GM21367 (cell line): ENCODE measurements around the gene ASTN2.

ENCODE experiments used
- ATAC-seq: cut with Tn5 transposase; IDR thresholded peaks from one replicate; pipeline ENCODE4 v1.9.1; 2021; ENCODE audit not compliant: unreplicated experiment

ASTN2 gene, protein sequence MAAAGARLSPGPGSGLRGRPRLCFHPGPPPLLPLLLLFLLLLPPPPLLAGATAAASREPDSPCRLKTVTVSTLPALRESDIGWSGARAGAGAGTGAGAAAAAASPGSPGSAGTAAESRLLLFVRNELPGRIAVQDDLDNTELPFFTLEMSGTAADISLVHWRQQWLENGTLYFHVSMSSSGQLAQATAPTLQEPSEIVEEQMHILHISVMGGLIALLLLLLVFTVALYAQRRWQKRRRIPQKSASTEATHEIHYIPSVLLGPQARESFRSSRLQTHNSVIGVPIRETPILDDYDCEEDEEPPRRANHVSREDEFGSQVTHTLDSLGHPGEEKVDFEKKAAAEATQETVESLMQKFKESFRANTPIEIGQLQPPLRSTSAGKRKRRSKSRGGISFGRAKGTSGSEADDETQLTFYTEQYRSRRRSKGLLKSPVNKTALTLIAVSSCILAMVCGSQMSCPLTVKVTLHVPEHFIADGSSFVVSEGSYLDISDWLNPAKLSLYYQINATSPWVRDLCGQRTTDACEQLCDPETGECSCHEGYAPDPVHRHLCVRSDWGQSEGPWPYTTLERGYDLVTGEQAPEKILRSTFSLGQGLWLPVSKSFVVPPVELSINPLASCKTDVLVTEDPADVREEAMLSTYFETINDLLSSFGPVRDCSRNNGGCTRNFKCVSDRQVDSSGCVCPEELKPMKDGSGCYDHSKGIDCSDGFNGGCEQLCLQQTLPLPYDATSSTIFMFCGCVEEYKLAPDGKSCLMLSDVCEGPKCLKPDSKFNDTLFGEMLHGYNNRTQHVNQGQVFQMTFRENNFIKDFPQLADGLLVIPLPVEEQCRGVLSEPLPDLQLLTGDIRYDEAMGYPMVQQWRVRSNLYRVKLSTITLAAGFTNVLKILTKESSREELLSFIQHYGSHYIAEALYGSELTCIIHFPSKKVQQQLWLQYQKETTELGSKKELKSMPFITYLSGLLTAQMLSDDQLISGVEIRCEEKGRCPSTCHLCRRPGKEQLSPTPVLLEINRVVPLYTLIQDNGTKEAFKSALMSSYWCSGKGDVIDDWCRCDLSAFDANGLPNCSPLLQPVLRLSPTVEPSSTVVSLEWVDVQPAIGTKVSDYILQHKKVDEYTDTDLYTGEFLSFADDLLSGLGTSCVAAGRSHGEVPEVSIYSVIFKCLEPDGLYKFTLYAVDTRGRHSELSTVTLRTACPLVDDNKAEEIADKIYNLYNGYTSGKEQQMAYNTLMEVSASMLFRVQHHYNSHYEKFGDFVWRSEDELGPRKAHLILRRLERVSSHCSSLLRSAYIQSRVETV (N-terminal part only)

DNA sequence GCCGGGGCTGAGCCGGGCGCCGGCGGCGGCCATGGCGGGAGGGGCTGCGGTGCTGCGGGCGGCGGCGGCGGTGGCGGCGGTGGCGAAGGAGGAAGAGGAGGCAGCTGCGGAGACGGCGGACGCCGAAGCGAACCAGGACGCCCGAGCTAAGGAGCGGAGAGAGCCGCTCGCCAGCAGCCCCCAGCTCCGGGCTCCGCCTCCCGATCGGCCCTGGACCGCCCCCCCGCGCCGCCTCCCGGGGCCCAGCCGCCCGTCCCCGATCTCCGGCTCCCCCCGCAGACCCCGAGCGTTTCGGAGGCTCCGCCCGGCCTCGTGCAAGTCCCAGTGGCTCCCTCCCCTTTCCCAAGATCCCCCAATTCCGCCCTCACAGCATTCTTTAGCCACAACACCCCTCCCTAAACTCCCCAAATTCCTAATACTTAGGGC is at the start of gene ASTN2:
Gene ASTN2 (minus strand): TSS at position 152 of the 426 bp plus-strand sequence. CDS start 119 bp downstream, at position 33.
- no peak for ATAC-seq

GRCh38 chr9:117462861-117463260 is 48.0 kb upstream of the ASTN2 start:
- no peak for ATAC-seq

GRCh38 chr9:117461386-117461785 is 46.5 kb upstream of the ASTN2 start:
- no peak for ATAC-seq

DNA sequence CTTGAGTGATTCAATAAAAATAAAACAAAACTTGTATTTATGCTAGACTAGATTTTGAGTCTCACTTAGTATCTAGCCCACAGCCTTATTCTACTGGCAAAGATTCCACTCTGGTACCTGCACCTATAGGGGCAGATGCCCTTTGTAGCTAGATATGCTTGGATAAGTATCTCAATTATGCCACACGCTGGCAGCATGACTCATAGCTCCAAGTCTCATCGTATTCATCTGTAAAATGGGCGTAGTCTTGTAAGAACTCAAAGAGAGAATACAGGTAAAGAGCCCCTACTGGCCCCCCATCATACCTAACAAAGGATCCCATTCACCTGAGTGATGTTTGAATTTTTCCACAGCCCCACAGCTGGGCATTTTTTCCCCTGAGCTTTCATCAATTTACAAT is 45.9 kb upstream of the ASTN2 start:
- ATAC-seq: no peak

DNA sequence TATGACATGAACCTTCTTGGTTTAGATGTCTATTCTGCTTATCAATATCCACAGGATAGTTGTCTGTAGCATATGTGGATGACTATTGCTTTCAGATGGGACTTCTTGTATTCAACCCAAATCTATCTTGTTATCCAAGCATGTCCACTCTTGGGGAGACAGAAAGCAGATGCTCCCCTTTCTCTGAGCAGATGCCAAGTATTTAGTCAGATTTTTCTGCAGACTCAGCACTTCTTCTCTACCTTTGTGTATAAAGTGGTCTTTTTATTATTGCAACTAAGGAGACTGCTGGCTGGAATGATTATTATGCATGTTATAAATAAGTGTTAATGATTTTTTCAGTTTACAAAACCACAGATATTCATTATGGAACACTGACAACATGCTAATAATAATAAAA is 45.1 kb upstream of the ASTN2 start:
- ATAC-seq: no peak

DNA sequence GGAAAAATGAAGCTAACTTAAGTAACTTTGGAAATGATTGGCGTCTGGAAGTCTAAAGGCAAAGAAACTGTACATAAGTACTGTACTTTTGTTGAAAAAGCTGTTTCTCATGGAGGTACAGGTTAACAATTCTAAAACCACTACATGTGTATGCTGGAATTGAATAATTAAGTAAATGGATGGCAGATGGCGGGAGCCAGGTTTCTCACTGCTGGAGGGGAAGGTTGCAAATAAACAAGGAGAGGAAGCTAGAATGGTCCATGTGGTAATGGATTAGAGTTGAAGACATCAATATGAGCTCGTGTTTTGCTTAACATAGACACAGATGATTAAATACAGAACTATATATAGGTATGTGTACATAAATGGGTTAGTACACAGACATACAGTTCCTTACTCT is 43.2 kb upstream of the ASTN2 start:
- ATAC-seq: no peak

DNA sequence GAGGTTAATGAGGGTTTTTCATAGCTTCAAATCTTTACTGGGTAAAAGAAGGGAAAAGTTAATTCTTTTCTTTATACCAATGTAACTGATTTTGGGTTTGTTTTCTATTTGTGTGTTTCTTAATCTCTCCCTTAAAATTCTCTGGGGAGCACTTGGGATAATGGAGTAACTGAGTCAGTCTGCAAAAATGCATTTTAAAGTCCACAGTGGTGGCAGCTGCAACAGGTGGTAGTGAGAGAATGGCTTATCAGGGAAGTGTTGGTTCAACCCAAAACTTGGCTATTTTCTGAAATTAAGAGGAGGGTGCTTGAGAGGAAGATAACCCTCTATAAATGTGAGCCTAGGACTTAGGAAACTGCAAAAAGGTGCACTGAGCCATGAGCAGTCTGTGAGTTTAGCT is 39.9 kb upstream of the ASTN2 start:
- ATAC-seq: no peak

GRCh38 chr9:117453737-117454136 is 38.9 kb upstream of the ASTN2 start:
- no peak for ATAC-seq

- no peak for ATAC-seq
These were observed 36.5 kb upstream of the ASTN2 start for GRCh38 chr9:117451311-117451710.

GRCh38 chr9:117448066-117448465 is 33.2 kb upstream of the ASTN2 start:
- ATAC-seq: no peak

GRCh38 chr9:117445631-117446030 is 30.8 kb upstream of the ASTN2 start:
- ATAC-seq: no peak

DNA sequence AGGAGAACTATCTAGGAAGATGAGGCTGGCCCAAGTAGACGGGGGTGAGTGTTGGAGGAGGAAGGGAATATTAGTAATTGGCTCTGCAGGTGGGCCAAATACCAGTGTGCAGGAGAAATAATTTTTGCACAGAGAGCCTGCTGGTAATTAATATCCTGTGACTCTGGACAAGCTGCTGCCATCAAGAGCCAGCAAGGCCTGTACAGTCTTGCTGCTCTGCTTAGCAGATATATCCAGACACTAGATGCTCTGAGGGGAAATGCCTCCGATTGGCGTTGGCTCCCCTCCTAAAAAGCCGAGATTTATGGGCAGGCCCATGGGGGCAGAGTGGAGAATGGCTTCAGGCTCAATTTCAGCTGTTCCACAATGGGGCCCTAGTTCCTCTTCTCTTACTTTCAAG is 29.6 kb upstream of the ASTN2 start:
- ATAC-seq: no peak

DNA sequence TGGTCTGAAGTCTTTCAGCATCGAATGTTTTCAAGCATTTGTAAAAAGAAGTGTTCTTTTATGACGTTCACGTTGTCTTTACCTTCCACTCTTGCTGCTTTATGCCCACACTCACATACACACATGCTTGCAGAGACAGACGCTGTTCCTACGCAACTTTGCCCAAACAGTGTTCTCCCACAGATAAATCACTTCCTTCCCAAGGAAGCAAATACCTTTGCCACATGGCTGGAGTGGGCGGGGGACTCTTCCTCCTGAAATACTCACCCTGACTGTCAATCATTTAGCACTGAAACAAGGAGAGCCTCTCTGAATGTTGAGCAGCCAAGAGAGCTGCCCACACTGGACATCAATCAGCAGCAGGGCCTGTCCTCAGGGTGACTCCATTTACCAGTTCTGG is 22.4 kb upstream of the ASTN2 start:
- no peak for ATAC-seq

GRCh38 chr9:117435630-117436261 is 20.9 kb upstream of the ASTN2 start:
- ATAC-seq: no peak

DNA sequence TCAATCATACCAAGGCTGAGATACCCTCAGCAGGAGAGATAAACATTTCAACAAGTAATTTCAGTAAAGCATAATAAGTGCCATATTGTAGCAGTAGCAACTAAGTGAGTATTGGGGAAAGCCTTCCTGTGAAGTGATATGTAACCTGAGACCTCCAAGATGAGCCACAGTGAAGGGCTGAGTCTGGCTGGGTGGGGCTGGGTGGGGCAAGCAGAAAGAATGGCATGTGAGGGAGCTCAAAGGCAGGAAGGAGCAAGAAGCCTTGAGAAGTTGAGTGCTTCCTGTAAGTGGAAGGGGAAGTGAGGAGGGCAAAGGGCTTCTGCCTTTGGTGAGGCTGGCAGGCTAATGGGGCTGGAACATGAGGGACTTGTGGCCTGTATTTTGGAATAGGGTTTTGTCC is 19.7 kb upstream of the ASTN2 start:
- no peak for ATAC-seq

GRCh38 chr9:117430813-117431212 is 16.0 kb upstream of the ASTN2 start:
- ATAC-seq: no peak

DNA sequence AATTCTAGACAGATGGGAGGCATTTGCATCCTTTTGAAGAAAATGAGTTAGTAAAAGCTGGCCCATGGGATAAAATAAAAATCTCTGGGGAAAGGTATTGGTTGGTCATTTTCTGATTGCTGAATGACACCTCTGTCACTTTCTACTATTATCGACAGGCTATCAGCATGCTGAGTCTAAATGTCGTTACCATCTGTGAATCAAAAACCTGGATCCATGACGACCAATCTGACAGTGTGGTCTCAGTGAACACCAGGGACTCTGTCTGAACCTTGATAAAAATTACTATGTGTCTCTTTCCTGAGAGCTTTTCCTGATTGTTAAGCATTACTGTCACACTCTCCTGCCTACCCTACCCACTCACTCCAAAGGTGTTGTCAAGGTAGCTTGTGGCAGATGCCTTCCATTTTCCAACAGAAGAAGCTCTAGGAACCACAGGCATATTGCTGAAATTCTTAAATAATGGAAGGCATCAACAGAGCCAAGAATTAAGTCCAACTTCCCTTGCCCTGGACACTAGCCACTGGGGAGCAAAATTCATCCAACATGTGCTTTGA is 12.6 kb upstream of the ASTN2 start:
- no peak for ATAC-seq

DNA sequence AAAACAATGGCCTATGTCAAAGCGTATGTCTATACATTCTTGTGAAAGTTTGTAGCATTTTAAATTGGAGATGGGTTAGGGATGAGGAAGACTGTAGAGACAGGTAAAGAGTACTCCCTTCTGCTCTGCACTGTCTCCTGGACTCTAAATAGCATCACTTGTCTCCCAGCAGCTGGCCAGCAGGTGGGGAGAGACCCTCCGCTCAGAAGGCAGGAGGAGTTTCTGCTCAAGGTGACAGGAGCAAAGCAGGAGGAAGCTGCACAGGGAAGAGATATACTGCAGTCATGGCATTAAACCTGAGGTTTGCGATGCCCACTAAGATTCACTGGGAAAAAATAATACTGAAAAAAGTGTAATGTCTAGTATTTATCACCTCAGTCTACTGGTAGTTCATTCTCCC is 10.7 kb upstream of the ASTN2 start:
- ATAC-seq: no peak

DNA sequence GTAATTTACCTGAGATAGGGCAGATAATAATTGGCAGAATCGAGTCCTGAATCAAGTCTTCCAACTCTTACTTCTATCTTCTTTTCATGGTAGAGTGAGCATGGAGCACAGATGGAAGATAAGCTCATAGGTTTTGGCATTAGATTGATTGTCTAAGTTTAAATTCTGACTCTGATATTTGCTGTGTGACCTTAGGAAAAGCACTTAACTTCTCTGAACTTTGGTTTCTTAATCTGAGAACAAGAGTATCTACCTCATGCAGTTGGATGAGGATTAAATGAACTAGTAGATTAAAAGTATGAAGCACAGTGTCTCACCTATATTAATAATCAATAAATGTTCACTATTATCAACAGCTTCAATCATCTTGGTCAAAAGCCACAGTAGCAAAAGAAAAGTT is 9.4 kb upstream of the ASTN2 start:
- no peak for ATAC-seq

GRCh38 chr9:117418111-117418510 is 3.3 kb upstream of the ASTN2 start:
- no peak for ATAC-seq
